VCaP (cell line): Measurements from ENCODE around the gene MAN1C1.

Experiments used
- H3K27ac ChIP-seq: fragments of 450-650 bp; 2 replicates; pipeline ENCODE4 v1.5.1; 2017
- TF ChIP-seq, protein P1 (sequence below): fragments of 450-650 bp; conservative IDR thresholded peaks from 2 replicates; pipeline ENCODE4 v1.5.1; 2017; ENCODE audit warnings: mild to moderate bottlenecking, moderate library complexity

MAN1C1 gene

DNA sequence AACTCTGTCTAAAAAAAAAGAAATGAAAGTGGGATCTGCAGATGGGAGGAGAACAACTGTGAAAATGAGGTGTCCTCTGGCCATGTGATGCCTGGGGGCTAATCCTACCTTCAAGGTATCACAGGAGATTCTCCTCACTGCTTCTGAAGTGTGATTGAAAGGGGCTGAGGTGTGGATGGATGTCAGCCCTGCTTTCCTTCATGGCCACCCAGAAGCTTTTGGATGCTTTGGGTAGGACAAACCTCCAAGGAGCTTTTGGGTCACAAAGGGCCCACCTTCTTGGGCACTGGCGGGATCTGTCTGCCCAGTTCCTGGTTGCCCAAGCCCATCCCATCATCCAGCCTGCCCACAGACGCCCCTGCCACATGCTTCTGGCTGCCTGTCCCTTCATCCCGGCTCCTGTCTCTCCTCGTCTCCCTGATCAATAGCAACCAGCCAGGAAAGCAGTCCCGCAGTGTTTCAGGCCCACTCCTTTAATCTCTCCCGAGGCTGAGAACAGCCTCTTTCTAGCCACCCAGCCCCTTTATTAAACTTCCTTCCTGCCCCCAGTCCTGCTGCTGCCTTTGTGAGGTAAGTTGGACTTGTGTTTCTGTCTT lies 87.2 kb downstream of the MAN1C1 start:
- H3K27ac ChIP-seq: no peak overlapping the region
- TF ChIP-seq, protein P1, sequence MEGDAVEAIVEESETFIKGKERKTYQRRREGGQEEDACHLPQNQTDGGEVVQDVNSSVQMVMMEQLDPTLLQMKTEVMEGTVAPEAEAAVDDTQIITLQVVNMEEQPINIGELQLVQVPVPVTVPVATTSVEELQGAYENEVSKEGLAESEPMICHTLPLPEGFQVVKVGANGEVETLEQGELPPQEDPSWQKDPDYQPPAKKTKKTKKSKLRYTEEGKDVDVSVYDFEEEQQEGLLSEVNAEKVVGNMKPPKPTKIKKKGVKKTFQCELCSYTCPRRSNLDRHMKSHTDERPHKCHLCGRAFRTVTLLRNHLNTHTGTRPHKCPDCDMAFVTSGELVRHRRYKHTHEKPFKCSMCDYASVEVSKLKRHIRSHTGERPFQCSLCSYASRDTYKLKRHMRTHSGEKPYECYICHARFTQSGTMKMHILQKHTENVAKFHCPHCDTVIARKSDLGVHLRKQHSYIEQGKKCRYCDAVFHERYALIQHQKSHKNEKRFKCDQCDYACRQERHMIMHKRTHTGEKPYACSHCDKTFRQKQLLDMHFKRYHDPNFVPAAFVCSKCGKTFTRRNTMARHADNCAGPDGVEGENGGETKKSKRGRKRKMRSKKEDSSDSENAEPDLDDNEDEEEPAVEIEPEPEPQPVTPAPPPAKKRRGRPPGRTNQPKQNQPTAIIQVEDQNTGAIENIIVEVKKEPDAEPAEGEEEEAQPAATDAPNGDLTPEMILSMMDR: no peak

DNA sequence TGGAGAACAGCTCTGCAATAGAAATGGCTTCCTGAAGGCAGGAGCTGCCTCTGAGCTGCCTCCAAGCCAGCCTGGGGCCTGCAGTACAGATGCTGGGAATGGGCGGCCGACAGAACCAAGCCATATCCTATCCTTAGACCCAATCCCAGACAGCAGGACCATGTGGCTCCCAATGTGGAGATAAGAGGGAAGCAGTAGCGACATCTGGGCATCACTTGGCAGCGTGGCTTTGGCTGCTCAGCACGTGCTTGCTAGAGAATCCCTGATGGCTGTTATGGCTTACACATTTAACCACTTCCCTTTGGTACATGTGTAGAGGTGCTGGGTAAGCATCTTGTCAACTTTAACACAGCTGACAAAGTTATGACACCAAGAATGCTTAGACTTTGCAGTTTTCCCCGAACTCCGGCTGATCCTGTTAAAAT lies 87.7 kb downstream of the MAN1C1 start:
- no peak overlapping the region for H3K27ac ChIP-seq
- TF ChIP-seq, protein P1: no peak

DNA sequence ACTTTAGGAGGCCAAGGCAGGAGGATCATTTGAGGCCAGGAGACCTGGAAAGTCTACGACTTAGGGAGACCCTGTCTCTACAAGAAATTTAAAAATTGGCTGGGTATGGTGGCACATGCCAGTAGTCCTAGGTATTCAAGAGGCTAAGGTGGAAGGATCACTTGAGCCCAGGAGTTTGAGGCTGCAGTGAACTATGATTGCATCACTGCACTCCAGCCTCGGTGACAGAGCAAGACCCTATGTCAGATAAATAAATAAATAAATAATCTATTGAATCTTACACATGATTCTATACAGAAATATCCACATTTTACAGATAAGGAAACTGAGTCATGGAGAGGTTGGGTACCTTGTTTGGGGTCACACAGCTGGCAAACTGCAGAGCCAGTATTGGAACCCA lies 89.1 kb downstream of the MAN1C1 start:
- TF ChIP-seq, protein P1: no peak
- no peak overlapping the region for H3K27ac ChIP-seq

DNA sequence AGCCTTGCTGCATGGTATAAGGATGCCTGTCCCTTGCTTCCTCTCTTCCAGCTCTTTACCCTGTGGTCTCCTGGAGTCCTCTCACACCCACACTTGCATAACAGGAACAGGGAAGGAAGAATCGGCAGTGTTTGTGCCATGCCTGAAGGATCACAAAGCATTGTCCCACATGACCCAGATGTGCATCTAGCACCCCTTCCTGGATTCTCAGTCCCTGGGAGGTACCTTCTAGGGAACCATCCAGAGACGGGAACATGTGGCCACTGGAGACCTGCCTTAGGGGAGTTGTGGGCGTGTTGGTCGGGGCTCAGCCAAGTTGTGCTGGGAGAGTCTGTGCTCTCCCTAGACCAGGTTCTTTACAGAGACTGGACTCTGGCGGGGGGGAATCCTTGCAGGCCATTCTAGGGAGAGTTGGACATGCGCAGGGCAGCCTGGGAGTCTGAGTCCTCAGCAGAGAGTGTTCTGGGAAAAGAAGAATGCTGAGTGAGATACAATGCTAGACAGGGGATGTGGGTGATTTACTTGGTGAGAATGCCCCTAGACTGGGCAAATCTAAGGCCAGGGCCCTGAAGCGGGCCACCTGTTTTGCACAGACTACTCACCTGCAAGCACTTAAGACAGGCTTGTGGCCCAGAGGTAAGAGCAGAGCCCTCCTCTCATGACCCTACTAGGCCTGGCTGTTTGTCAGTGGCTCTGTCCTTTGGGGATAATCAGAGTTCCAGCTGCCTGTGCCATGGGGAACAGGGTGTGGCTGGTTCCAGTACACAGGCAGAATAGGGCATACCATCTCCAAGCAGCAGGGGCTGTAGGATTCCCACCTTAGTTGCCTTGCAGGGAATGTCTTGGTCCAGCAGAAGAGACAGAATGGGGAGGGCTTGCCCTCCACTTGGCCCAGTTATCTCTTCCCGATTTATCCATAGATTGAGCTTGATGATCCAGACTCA lies 89.8 kb downstream of the MAN1C1 start:
- TF ChIP-seq, protein P1: no peak
- no peak overlapping the region for H3K27ac ChIP-seq

DNA sequence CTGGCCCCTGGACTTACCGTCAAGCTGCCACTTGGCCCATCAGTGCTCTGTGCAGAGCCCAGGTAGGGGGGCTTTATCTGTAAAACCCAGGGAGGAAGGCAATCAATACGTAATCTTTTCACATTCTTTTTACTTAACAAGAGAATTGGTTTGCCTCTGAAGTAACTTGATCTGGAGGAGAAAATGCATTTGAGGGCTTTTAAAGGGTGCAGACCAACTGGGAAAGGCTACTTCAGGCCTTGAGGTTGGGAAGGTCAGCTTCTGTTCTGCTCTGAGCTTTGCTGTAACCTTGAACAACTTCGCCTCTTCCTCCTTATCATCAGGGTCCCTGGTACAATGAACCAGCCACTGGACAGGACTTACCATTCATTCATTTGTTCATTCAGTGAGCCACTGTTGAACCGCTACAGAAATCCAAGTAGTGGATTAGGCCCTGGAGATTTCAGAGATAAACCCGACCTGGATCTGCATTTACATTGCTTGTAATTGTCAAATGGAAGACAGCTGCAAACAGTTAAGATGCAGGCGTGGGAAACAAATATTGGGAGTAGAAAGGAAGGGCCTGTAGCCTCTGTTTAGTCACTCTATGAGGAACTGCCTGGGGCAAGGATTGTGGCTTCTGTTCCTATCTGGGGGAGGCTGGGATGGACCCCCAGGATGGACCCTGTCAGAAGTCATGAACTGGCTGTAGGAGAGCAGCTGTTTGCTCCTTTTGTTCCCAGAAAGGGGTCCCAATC lies 90.9 kb downstream of the MAN1C1 start:
- H3K27ac ChIP-seq: no peak overlapping the region
- TF ChIP-seq, protein P1: no peak

DNA sequence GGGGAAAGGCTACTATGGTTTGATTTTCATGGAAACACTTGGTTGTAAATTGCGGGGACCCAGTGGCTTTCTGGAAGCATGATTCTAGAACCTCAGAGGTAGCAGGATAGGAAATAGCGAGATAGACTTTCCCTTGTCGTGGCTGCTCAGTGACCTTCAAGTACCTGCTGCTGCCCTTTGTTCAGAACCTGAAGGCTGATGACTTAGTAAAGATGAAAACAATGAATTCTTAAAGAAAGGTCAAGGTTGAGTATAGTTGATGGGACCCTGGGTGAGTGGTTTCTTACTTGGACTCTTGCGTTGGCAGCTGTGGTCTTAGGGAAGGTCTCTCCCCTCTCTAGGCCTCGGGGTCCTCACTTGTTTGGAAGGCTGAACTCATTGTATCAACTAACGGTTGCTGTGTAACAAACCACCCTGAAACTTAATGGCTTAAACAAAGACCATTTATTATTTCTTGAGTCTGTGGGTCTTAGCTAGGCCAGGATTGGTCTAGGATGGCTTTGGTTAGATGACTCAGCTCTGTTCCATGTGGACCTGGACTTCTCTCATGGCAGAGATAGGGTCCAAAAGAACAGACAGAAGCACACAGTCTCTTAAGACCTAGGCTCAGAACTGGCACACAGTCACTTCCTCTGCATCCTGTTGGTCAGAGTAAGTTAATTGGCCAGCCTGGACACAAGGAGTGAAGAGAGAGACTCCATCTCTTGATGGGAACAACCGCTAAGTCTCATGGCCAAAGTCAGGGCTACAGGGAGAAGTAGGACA lies 94.2 kb downstream of the MAN1C1 start:
- H3K27ac ChIP-seq: no peak overlapping the region
- TF ChIP-seq, protein P1: no peak
